HG03558 (cell line): Measurements from ENCODE around the gene DCLK2.

ENCODE experiments used
- ATAC-seq: cut with Tn5 transposase; IDR thresholded peaks from one replicate; pipeline ENCODE4 v1.9.1; 2021; ENCODE audit warnings: moderate number of reproducible peaks; ENCODE audit not compliant: unreplicated experiment; ENCODE audit errors: extremely low read depth

The DCLK2 gene

DNA sequence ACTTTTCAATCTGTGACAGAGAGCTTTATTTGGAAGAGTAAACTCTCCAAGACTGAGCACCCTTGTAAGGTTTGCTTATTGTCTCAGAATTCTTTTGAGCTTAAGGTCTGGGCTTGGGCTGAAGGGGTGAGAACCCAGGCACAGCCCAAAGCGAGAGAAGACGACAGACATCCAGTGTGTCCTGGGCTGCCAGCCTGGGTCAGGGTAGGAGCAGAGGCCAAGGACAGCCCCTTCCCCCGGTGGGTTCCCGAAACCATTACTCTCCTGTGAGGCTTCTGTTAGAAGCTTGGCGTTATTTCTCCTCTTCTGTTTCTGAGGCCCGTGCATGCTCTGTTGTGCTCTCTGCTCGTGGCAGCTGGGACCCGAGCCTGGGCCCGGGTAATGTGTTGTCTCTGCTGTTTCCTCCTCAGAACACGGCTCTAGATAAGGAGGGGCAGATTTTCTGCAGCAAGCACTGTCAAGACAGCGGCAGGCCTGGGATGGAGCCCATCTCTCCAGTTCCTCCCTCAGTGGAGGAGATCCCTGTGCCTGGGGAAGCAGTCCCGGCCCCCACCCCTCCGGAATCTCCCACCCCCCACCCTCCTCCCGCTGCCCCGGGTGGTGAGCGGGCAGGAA lies 177.5 kb downstream of the DCLK2 start:
- no peak for ATAC-seq

DNA sequence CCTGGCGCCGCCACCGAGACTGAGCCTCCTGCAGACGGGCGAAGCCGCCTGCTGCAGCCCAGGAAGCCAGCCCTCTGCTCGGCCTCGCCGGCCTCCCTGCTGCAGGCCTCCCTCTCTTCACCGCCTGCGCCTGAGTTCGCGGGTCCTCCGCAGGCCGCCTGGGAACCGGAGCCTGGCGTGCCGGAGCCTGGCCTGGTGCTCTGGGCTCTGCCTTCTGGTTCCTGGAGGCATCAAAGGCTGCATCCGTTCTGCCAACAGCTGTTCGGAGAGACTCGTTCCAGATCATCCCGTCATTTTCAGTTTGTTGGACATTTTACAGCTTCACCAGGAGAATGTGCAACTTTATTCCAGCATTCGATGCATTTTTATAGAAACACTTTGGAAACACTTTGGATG lies 178.0 kb downstream of the DCLK2 start:
- ATAC-seq = no peak

DNA sequence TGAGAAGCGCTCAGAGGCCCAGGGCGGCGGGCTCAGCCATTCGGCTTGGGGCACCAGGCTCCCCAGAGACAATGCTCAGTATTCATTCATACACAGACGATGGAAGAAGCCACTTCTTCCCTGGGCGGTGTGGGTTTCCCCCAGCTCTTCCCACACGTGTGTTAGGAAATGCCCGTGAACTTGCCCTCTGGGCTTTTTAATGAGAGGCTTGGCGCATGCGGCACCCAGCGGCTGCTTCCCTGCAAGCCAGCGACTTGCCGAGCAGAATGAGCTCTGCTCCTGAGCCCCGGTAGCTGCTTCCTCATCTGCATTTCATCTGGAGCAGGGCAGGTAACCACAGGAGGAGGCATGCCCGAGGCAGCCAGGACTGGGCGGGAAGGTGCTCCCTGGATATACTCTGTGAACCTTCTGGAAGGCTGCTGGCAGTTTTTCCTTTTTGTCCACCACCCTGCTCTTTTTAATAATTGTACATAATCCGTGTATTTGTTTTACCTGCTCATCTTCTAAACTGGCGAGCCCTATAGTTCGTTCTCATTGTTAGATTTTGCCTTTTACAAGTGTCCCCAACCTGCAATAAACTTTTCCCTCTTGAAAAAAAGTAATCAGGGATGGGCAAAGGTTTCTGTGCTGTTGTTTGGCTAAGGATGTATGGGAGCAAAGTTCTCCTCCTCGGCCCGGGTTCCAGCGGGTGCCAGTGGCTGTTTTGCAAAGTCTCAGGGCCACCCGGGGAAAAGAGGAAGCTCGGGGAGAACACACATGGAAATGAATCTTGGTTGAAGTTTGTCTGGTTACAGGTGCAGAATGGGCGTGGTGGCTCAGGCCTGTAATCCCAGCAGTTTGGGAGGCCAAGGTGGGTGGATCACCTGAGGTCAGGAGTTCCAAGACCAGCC lies 178.8 kb downstream of the DCLK2 start:
- no peak for ATAC-seq

DNA sequence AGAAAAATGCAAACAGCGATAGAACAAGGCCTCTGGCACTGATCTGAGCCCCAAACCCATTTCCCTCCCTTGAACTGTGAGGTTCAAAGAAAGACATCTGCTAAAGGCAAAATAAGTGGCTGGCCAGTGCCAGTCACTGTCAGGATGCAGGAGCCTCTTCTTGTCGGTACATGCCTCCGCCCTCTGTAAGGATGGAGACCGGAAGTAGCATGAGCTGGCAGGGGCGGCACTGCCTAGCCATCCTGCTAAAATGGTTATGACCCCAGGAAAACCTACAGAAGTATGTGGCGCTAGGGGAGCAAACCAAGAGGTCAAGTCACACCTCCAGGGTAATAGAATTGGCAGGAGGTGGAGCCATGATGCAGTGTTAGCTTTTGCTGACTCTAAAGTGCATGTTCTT lies 180.3 kb downstream of the DCLK2 start:
- ATAC-seq = no peak

DNA sequence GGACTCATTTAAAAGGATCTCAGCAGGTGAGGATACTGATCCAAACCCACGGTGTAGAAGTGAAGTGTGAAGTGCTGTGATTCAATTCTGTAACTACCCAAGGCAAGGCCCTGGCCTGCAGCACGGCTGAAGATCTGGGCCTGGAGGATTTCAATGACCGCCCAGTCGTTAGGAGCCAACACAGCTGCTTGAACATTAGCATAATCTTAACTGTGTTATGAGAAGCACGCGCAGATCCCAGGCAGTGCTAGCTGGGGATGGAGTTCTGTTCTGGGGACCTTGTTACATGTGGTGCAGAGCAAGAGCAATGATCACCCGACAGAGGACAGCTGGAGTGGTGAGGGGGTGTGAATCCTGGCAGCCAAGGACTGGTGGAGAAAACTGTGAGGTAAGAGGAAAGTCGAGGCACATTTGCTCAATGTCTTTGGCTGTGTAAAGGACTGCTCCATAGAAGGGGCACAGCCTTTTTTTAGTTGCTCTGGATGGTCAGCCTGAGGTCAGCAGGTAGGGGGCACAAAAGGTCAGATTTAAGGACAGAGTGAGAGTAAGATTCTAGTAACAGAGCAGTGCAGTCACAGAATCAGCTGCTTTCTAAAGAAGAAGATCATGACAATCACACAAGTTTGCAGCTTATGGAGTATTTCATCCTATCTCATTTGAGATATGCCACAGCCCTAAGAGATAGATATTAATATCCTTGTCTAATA lies 181.8 kb downstream of the DCLK2 start:
- no peak for ATAC-seq

DNA sequence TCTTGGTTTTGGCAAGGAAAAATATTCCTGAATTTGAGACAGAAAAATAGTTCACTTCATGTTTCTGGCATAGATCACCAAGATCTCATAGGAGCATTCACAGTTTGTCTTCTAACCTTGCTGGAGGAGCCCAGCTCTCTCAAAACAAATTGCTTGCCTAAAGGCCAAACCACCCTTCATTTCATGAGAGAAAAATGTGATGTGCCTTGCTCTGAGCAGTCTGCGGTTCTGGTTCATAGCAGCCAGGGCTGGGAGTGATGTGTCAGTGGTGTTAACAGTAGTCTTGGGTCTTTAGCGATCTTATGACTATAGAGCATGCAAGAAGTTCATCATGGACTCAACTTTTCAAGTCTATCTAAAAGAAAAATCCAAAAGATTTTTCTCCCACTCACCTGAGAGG lies 183.3 kb downstream of the DCLK2 start:
- ATAC-seq = no peak

DNA sequence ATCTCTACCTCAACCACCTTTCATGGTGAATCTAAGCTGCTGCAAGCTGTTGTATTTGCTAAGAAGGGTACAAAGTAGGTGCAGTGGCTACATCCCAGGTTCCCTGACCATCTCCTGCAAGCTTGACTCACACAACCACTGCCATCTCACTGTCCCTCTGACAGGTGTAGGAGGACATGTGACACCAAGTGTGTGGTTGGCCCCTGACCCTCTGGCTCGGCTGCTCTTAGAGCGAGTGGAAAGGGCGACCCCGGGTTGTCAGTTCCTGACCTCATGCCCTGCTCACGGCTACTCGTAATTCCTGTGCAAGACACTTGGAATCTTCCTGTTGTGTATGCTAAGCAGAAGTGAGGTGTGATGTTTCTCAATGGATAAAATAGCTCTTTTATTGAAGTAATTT lies 184.4 kb downstream of the DCLK2 start:
- ATAC-seq = no peak

DNA sequence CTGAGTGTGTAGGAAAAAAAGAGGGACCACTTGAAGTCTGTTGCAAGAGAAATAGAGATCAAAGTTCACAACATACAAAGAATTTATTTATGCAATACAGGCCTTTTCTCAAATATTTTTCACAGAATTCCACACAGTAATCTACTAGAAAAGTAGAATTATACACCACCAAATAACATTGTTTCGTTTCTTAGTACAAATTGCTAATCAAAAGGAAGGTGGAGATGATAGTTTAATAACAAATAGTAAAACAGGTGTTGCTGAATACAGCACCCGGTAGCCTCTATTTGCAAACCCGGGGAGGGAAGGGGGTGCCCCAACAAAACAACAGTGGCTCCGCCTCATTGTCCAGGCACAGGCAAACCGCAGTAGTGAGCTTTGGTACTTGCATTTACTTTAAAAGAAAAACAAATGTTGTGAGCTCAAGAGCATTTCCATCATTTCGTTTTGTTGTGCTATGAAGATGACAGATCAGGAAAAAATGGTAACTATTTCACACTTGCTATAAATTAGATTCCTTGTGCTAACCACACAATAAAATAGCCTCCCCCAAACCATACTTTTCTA lies 186.4 kb downstream of the DCLK2 start:
- no peak for ATAC-seq

DNA sequence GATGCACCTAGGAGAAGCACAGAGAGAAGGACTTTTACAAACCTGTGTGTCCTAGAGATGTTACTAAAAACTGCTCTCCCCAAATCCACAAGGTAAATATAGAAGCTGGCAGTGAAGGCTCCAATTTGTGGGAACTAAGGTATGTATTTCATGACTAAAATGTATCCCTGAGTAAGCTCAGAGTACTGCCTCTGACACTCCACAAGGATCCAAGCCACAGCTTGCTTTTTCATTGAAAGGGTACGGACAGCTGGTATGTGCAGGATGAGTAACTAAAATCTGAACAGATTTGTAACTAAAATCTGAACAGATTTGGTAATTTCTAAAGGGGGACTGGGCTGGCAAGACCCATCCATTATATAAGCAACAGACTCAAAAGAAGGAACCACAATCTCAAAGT lies 187.6 kb downstream of the DCLK2 start:
- no peak for ATAC-seq

DNA sequence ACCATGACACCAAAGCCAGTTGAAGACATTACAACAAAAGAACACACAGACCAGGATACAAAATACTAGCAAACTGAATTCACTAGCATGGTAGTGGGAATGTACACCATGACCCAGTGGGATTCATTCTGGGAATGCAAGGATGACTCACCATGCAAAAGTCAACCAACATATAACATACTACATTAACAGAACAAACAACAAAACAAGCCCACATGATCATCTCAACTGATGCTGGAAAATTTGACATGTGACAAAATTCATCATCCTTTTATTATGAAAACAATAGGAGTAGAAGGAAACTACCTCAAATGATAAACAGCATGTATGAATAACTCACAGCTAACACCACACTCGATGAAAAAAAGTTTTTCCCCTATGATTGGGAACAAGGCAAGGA lies 190.2 kb downstream of the DCLK2 start:
- no peak for ATAC-seq

DNA sequence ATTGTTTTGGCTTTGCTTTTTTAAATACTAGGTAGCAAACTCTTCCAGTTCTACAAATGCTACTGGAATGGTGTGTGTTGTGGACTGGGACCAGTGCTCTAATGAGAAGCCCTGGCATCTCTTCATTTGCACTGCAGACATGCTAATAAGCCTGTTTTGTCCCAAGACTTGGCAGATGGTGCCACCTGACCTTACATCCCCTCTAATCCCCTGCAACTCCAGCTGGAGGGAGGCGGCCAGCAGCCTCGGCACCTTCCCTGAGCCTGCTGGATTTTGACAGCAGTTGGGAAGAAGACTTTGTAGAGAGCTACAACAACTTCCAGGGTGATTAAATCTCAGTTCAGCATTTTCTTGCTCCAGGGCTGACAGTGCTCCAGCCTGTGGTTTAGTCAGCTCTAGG lies 200.0 kb downstream of the DCLK2 start:
- ATAC-seq = no peak

DNA sequence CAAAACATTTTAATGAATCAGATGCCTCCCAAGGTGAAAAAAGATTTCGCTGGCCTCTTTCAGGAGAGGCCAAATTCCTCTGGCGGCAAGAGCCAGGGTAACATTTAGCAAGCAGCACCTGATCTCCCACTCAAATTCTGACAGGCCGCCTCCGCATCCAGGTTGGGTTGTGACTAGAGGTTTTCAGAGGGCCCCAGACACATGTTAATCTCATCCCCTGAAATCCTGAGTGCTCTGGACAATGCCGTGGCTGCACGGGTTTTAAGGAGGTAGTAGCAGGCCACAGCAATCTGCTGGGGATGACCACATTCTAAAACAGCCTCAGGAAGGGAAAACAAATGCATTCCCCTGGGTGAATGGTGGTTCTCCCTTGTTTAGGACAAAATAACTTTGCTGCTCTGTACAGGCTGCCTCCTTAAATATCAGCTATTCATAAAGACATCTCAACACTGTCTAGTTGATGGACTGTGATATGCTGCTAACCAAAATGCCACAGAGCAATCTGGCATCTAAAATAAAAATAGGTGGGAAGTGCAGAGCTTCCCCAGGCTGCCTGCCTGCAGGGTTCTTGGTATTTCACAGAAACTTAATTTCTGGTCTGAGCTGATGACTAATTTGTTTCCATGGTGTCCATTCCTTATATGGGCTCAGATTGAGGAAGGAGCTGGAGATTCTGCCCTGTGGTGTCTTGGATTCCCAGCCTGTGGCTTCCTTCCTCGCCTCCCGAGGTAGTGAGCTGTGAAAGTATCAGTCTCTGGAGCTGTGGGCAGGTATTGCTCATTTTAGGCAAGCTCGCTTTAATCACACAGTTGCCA lies 202.0 kb downstream of the DCLK2 start:
- no peak for ATAC-seq

DNA sequence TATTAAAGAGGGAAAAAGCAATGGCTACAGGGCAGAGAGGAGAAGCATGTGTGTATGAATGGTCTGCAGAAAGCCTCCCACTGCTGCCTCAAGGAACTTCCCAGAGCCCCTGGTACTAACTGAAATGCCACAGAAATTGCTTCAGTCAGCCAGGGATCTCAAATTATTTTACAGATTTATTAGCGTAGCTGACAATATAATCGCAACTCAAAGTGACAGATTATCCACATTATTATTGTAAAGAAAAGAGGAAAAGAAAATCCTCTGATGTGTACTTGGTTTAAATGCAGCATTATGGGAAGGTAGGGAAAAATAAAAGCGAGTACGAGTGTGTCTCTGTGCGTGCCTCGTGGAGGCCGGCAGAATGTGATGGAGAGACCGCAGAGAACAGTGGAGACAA lies 202.7 kb downstream of the DCLK2 start:
- ATAC-seq = no peak

DNA sequence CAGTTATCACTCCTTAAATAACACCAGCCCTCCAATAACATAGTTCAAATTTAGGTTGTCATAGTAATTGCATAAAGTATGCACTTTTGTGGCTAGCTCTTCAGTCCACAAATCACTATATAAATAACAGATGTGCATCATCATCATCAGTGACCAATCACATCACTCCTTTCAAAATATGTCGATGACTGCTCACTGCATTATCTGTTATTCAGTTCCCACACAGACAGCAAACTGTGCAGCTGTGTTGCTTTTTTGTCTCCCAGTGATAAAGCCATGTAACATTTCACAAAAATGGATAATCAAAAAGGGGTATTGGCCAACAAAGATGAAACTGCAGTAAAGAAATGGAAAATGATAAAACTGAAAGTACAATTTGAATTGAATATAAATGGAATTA lies 205.4 kb downstream of the DCLK2 start:
- no peak for ATAC-seq

DNA sequence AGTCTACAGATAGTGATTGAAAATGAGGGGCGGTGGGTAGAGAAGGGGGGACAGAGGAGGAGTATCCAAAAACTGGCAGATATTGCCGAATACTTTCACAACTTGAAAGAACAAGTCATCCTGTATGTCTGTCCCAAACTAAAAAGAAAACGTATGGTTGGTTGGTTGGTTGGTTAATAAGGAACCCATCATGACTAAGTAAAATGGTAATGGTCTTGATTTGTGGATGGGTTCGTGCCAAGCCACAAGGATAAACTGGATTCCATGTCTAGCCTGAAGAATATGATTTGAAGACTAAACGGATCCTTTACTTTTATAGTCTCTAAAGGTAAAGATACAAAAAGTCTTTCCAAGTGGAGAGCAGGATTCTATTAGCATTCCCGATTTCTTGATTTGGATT lies 208.4 kb downstream of the DCLK2 start:
- ATAC-seq = no peak

DNA sequence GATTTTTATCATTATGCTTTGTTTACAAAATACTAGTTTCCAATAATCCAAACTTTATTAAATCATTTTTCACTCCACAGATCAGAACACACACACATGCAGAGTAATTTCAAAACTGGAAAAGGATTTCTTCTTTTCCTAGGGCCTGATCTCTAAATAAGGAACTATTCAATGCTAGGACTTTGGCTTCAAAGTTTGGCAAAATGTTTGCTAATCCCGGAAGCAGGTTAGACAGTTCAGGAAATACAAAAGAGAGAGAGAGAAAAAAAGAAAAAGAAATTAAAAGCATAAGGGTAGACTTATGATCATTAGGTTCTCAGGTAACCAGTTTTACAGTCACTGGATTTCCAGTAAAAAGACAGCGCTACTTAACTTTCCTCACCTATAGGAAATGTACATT lies 211.0 kb downstream of the DCLK2 start:
- no peak for ATAC-seq

DNA sequence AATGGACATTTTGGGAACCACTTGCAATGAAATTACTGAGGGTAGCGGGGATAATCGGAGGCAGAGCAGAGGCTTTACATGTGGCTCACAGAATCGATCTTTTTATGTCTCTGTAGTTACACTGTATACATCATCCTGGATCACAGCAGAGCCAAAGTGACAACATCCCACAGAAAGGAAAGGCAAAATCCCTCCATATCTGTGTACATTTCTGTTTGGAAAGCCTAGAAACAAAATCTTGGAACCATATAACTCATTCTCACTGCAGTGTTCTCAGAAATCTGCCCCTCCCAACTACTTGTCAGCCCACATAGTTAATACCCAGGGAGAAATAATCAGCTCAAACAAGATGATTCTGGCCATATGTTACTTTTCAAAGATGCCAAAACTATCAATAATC lies 211.6 kb downstream of the DCLK2 start:
- no peak for ATAC-seq

DNA sequence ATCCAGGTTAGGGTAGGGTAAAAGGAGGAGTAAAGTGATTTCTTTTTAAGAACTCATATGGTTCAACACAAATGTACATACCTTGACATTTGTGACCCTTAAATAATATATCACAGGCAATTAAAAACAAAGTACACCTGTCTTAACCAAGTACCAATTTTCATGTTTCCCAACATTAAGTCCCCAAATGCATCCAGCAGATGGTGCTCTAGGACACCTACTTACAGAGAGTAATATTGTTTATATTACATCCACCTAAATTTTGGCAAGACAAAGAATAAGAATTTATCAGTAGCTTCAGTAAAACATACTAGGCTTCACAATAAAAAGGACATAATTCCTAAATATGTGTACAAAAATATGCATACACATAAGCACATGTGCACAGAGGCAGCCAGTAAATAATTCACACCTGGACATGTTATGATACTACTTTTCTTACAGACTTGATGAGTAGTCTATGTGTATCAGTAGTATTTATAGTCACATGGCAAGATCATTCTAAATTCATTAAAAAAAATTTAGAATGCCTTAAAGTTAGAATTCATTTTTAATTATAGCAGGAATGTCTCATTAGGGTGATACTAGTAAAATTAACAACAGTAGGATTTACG lies 219.7 kb downstream of the DCLK2 start:
- ATAC-seq = no peak

DNA sequence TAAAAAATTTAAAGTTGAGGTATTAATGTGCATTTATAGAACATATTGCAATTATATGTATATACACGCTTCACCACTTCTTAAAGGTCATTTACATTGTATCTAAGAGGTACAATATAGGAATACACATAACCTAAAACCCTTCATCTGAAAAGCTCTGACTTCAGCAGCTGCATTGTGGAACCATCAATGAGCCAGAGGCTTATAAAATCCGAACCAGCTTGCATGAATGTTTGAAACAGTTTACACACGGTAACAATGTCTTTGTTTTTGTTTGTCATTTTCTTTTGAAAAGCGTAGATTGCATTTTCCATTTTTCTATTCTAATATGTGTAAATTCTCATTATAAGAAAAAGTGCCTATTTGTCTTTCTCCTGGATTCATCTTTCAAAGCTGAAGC lies 221.6 kb downstream of the DCLK2 start:
- ATAC-seq = no peak

DNA sequence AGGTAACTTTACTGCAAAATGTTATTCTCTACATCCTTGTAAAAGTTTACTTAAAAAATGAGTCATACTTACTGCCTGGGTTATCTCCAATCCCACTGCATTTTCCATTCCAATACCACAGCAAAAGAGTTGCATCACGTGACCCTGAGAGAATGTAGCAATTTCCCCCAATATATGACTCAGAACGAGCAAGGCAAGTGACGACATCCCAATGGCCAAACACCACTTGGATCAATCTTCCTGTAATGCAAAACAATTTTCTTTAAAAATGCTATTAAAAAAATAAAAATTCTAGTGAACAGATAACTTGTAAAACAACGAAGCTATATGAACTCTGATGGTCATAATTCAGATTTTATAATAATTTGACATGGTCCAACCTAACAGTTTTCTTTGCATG lies 224.3 kb downstream of the DCLK2 start:
- ATAC-seq = no peak
